ENCODE data around the gene ING1. TPM values are rescaled to one million over a fixed set of nuclear protein-coding genes. Genes with fewer than 3 reads are reported as not detected.

The ING1 gene
- total and polyA plus RNA-seq, 2 of the 4 experiments (the other 2 are of a cell fraction) = 9.1 to 13.5 TPM

DNA sequence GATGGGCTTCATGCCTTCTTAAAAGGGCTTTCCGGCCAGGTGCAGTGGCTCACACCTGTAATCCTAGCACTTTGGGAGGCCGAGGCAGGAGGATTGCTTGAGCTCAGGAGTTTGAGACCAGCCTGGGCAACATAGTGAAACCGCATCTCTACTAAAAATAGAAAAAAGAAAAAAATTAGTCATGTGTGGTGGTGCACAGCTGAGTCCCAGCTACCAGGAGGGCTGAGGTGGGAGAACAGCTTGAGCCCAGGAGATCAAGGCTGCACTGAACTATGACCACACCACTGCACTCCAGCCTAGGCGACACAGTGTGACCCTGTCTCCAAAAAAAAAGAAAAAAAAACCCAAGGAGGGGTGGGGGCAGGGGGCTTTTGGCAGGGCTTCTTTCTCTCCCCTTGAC, 14.8 kb upstream of the ING1 start:
- TF ChIP-seq POLR2A (IDR thresholded peaks at IDR 0.05; ENCODE audit: low read depth, low read length) (no peak), CTCF (conservative IDR thresholded peaks at IDR 0.05; ENCODE audit: low read depth, low read length) (no peak), SMC3 (IDR thresholded peaks at IDR 0.05; ENCODE audit: low read depth, low read length) (no peak), MAZ (IDR thresholded peaks at IDR 0.05; ENCODE audit: borderline replicate concordance, low read depth, low read length) (no peak), CHD1 (IDR thresholded peaks at IDR 0.05; ENCODE audit: low read depth, low read length) (no peak), BHLHE40 (IDR thresholded peaks at IDR 0.05; ENCODE audit: low read depth, low read length) (no peak), CEBPB (IDR thresholded peaks at IDR 0.05; ENCODE audit: low read depth, low read length) (no peak), RAD21 (IDR thresholded peaks at IDR 0.05; ENCODE audit: low read length) (no peak), ELK1 (IDR thresholded peaks at IDR 0.05; ENCODE audit: borderline replicate concordance, low read depth, low read length) (no peak), NFE2L2 (IDR thresholded peaks at IDR 0.05; ENCODE audit: low read depth, low read length) (no peak), RFX5 (IDR thresholded peaks at IDR 0.05; ENCODE audit: low read depth, low read length) (no peak), USF2 (IDR thresholded peaks at IDR 0.05; ENCODE audit: low read depth, low read length) (no peak), MAFK (IDR thresholded peaks at IDR 0.05; ENCODE audit: low read depth, low read length) (no peak), FOS (IDR thresholded peaks at IDR 0.05; ENCODE audit: low read depth, low read length) (no peak), MXI1 (IDR thresholded peaks at IDR 0.05; ENCODE audit: borderline replicate concordance, low read depth, low read length) (no peak), RCOR1 (IDR thresholded peaks at IDR 0.05; ENCODE audit: insufficient replicate concordance, low read length) (no peak)
- ChIA-PET POLR2A (ENCODE audit: unreplicated experiment) (no interaction called here), CTCF (no interaction called here)
- H2AK9ac ChIP-seq (replicated peaks; ENCODE audit: low read depth, low read length, poor library complexity) = no peak overlapping the region
- ATAC-seq (ENCODE audit: low read depth) (no peak), DNase-seq (no peak)
- H2BK120ac ChIP-seq (ENCODE audit: low read depth, low read length) = no peak overlapping the region
- in situ Hi-C loops (cut with MboI; ENCODE audit: low sequenced_read_pairs) = no loop called here
- no peak overlapping the region for H3K4me3 ChIP-seq (ENCODE audit: insufficient read depth, low read depth, low read length)
- H2BK5ac ChIP-seq (ENCODE audit: low read depth, low read length, poor library complexity, severe bottlenecking) = no peak overlapping the region
- no peak overlapping the region for H3K14ac ChIP-seq (replicated peaks; ENCODE audit: low read depth, low read length)
- no peak overlapping the region for H2AK5ac ChIP-seq (ENCODE audit: low read depth, low read length)
- no peaks in the 10 kb centered on the region for H3K9me3 ChIP-seq (ENCODE audit: control insufficient read depth, insufficient read depth, low read length)
- no peak overlapping the region for H3K56ac ChIP-seq (ENCODE audit: extremely low read depth, insufficient read depth, low read length)
- H4K91ac ChIP-seq (ENCODE audit: insufficient read depth, low read depth, low read length) = no peak overlapping the region
- no peak overlapping the region for H2AFZ ChIP-seq (replicated peaks; ENCODE audit: low read length, poor library complexity)
- no peaks in the 10 kb centered on the region for H3K27me3 ChIP-seq (ENCODE audit: control insufficient read depth, insufficient read depth, low read length)
- peaks cover 41% of the 10 kb centered on the region for H3K36me3 ChIP-seq (ENCODE audit: control insufficient read depth, insufficient read depth, low read length)
- H3K27ac ChIP-seq (ENCODE audit: insufficient read depth, low read length) = no peak overlapping the region
- H2BK20ac ChIP-seq (ENCODE audit: low read depth, low read length) = no peak overlapping the region
- BruUV-seq (replicated peaks) = no TSS peak
- dilution Hi-C loops (cut with HindIII; ENCODE audit: low sequenced_read_pairs, unreplicated experiment) = no loop called here
- intact Hi-C loops (cut with micrococcal nuclease) = no loop called here
- peaks cover 12% of the 10 kb centered on the region for H3K4me1 ChIP-seq (ENCODE audit: control insufficient read depth, insufficient read depth, low read length)
- H3K79me1 ChIP-seq (ENCODE audit: low read depth in 1 of 2, low read length in 2 of 2) = peaks cover 48 to 65% of the 10 kb centered on the region in 2 experiments
- H4K8ac ChIP-seq (ENCODE audit: low read depth in 2 of 2, low read length in 2 of 2) = no peak overlapping the region
- H3K4ac ChIP-seq (ENCODE audit: low read depth, low read length) = no peak overlapping the region
- H3K23ac ChIP-seq (ENCODE audit: low read depth, low read length) = no peak overlapping the region
- no peak overlapping the region for H2BK15ac ChIP-seq (ENCODE audit: low read depth, low read length)
- H3K18ac ChIP-seq (ENCODE audit: low read depth, low read length) = no peak overlapping the region
- H3K9me1 ChIP-seq (ENCODE audit: insufficient read depth, low read length) = peaks cover 10% of the 10 kb centered on the region
- H3K9ac ChIP-seq (ENCODE audit: low read depth, low read length) = no peak overlapping the region
- H4K5ac ChIP-seq (ENCODE audit: low read depth, low read length) = no peak overlapping the region
- H3K4me2 ChIP-seq (ENCODE audit: low read depth, low read length) = no peak overlapping the region
- WGBS, 2 experiments (ENCODE audit: extremely low coverage in 2 of 2, insufficient read length in 1 of 2) = no CpG with 5 or more reads among the region's 4 CpGs
- peaks cover 13% of the 10 kb centered on the region for H4K20me1 ChIP-seq (ENCODE audit: insufficient read depth, low read length)

Measured in IMR-90 (cell line).